DMS53 treated with DMSO at 0.1 percent for 48 hours (cell line): ENCODE data around the gene PHTF1.
"Not testable (repeated sequence)": the region's sequence is repeated elsewhere in the genome, so short reads cannot be mapped to it uniquely, and the experiment has no call there.

Source experiments
- DNase-seq: peaks from one replicate; lab custom pipeline; 2025; ENCODE audit not compliant: unreplicated experiment; lab: John Stamatoyannopoulos, UW

PHTF1 gene

GRCh38 chr1:113732802-113733201, 26.5 kb downstream of the PHTF1 start:
- no peak for DNase-seq

GRCh38 chr1:113721010-113721409, 38.3 kb downstream of the PHTF1 start:
- no peak for DNase-seq

GRCh38 chr1:113718621-113719020, 40.7 kb downstream of the PHTF1 start:
- not testable (repeated sequence) for DNase-seq

GRCh38 chr1:113717506-113717905, 41.8 kb downstream of the PHTF1 start:
- not testable (repeated sequence) for DNase-seq

- DNase-seq = no peak
These were observed 44.5 kb downstream of the PHTF1 start for GRCh38 chr1:113714606-113715269.

- DNase-seq = no peak
These were observed 57.9 kb downstream of the PHTF1 start for GRCh38 chr1:113701429-113701828.

- no peak for DNase-seq
These were observed 64.4 kb downstream of the PHTF1 start for GRCh38 chr1:113694910-113695309.

- no peak for DNase-seq
These were observed 66.4 kb downstream of the PHTF1 start for GRCh38 chr1:113692824-113693431.

GRCh38 chr1:113692342-113692741, 66.9 kb downstream of the PHTF1 start:
- no peak for DNase-seq

GRCh38 chr1:113691184-113691583, 68.1 kb downstream of the PHTF1 start:
- DNase-seq = no peak

- no peak for DNase-seq
These were observed 72.2 kb downstream of the PHTF1 start for GRCh38 chr1:113686891-113687618.

- no peak for DNase-seq
These were observed 75.1 kb downstream of the PHTF1 start for GRCh38 chr1:113684153-113684541.

- no peak for DNase-seq
These were observed 75.7 kb downstream of the PHTF1 start for GRCh38 chr1:113683384-113684152.

- no peak for DNase-seq
These were observed 77.5 kb downstream of the PHTF1 start for GRCh38 chr1:113681596-113682337.

GRCh38 chr1:113678159-113678469, 81.2 kb downstream of the PHTF1 start:
- no peak for DNase-seq

GRCh38 chr1:113677250-113678158, 81.8 kb downstream of the PHTF1 start:
- peak; percentile 20 for DNase-seq

GRCh38 chr1:113676524-113676923, 82.8 kb downstream of the PHTF1 start:
- no peak for DNase-seq

- DNase-seq = no peak
These were observed 84.0 kb downstream of the PHTF1 start for GRCh38 chr1:113675302-113675701.

GRCh38 chr1:113674591-113674990, 84.7 kb downstream of the PHTF1 start:
- peak; percentile 94 for DNase-seq

GRCh38 chr1:113672491-113672890, 86.8 kb downstream of the PHTF1 start:
- no peak for DNase-seq
